Prostate gland (tissue), 2 donors: ENCODE data around the gene RC3H2. TPM values are rescaled to one million over a fixed set of nuclear protein-coding genes. Genes with fewer than 3 reads are reported as not detected.

Experiments used
- DNase-seq: peaks from one replicate; pipeline ENCODE4 v3.0.0-alpha.2; 2019; ENCODE audit warnings: low spot score
- H3K27ac ChIP-seq, 2 donors: fragments of 200-600 bp; sonication (generic); 2 replicates each; pipeline ENCODE4 v1.5.1; 2017 to 2019
- H3K27me3 ChIP-seq: fragments of 200-600 bp; sonication (generic); replicated peaks from 2 replicates; pipeline ENCODE4 v1.5.1; 2019; ENCODE audit not compliant: insufficient read depth
- H3K36me3 ChIP-seq, 2 donors: fragments of 200-600 bp; sonication (generic); 1 replicate in 1 of 2; 2 replicates in 1 of 2; pipeline versions ENCODE4 v1.5.1 to v1.8.1; 2017 to 2019
- H3K4me1 ChIP-seq: fragments of 200-600 bp; sonication (generic); replicated peaks from 2 replicates; pipeline ENCODE4 v1.5.1; 2019
- H3K4me3 ChIP-seq, 2 donors: fragments of 200-600 bp; sonication (generic); 2 replicates each; pipeline ENCODE4 v1.5.1; 2017 to 2019
- H3K9me3 ChIP-seq: fragments of 200-600 bp; sonication (generic); 2 replicates; pipeline ENCODE4 v1.5.1; 2017
- CTCF ChIP-seq, 4 experiments: fragments of 200-600 bp in 2 of 4; fragments of 450-650 bp in 2 of 4; sonication (generic) in 2 of 4; IDR thresholded peaks; 1 replicate in 3 of 4; 2 replicates in 1 of 4; pipeline ENCODE4 v1.5.1; 2016 to 2019; ENCODE audit warnings: antibody characterized with exemption in 4 of 4, mild to moderate bottlenecking in 2 of 4, moderate library complexity in 2 of 4
- POLR2A ChIP-seq: fragments of 450-650 bp; IDR thresholded peaks from one replicate; pipeline ENCODE4 v1.6.1; 2016; ENCODE audit warnings: antibody characterized with exemption, mild to moderate bottlenecking
- POLR2AphosphoS5 ChIP-seq: sonication (generic); formaldehyde crosslinking; IDR thresholded peaks from one replicate; pipeline ENCODE4 v1.6.1; 2017; ENCODE audit warnings: antibody characterized with exemption
- WGBS: methylation state at CpG from one replicate; pipeline ENCODE4 v1.1.5; 2018; 5-methylcytosine and 5-hydroxymethylcytosine counted together
- intact Hi-C: fragments of 100-400 bp; cut with DNase I; formaldehyde crosslinking; loops from one replicate; pipeline ENCODE4 v1.14.2; 2022
- total RNA-seq, 2 donors: library from RNA; depleted of rRNA; stranded (reverse); fragments of >200 nt; gene quantifications; one replicate each; pipeline ENCODE4 v1.1.0, GENCODE V29; 2016

Gene RC3H2
- total RNA-seq = 10 to 100 TPM; 25.8 to 47.9 TPM

GRCh38 chr9:122904823-122905710, at the start of gene RC3H2:
Gene RC3H2, minus strand, starts transcription at chr9:122905359. Its CDS starts 7,850 bp downstream, at chr9:122897509.
- Histone ChIP-seq H3K9me3 (no peaks in the 10 kb centered on the region), H3K4me3 (peak within 1 kb of the TSS; percentile 85 to 98), H3K4me1 (no peaks in the 10 kb centered on the region), H3K27ac (peak within 1 kb of the TSS; percentile 93 to 96), H3K36me3 (no peaks in the 10 kb centered on the region), H3K27me3 (no peaks in the 10 kb centered on the region)
- intact Hi-C loops = loop anchor here (5.0 to 10.0 kb wide), 2 partner anchors 37 to 90 kb away; partner anchors contain the start of gene RABGAP1
- TF ChIP-seq CTCF (IDR thresholded peaks at IDR 0.05) = peak in 2 of 4 experiments; percentile 3 to 18
- peak; percentile 98 for TF ChIP-seq POLR2A
- peak; percentile 98 for TF ChIP-seq POLR2AphosphoS5
- under 1% methylated on average over 77 of the region's 77 CpGs for WGBS
- DNase-seq = peak; percentile 97

GRCh38 chr9:122954253-122954691, 49.1 kb upstream of the RC3H2 start:
- Histone ChIP-seq H3K36me3 (no peaks in the 10 kb centered on the region), H3K27me3 (no peaks in the 10 kb centered on the region), H3K4me1 (no peaks in the 10 kb centered on the region), H3K27ac (no peak overlapping the region), H3K4me3 (no peak overlapping the region), H3K9me3 (no peaks in the 10 kb centered on the region)
- intact Hi-C loops = no loop called here
- no peak for DNase-seq
- no peak for TF ChIP-seq CTCF (IDR thresholded peaks at IDR 0.05)
- peak; percentile 12 for TF ChIP-seq POLR2AphosphoS5

- H3K27me3 ChIP-seq = no peaks in the 10 kb centered on the region
- H3K9me3 ChIP-seq = no peaks in the 10 kb centered on the region
- H3K4me3 ChIP-seq = no peak overlapping the region
- H3K36me3 ChIP-seq = no peaks in the 10 kb centered on the region
- intact Hi-C loops = no loop called here
- H3K4me1 ChIP-seq = peaks cover 10% of the 10 kb centered on the region
- 95% methylated on average over 1 of the region's 1 CpG for WGBS
- DNase-seq = no peak
- TF ChIP-seq CTCF (IDR thresholded peaks at IDR 0.05) (no peak), POLR2A (no peak), POLR2AphosphoS5 (no peak)
- H3K27ac ChIP-seq = no peak overlapping the region
These were observed 45.9 kb upstream of the RC3H2 start for GRCh38 chr9:122951056-122951455.

GRCh38 chr9:122950263-122950662, 45.1 kb upstream of the RC3H2 start:
- DNase-seq = no peak
- H3K9me3 ChIP-seq = no peaks in the 10 kb centered on the region
- H3K4me3 ChIP-seq = no peak overlapping the region
- TF ChIP-seq CTCF (IDR thresholded peaks at IDR 0.05) (no peak), POLR2AphosphoS5 (no peak), POLR2A (no peak)
- 87% methylated on average over 3 of the region's 3 CpGs for WGBS
- no peak overlapping the region for H3K27ac ChIP-seq
- H3K27me3 ChIP-seq = no peaks in the 10 kb centered on the region
- intact Hi-C loops = no loop called here
- H3K4me1 ChIP-seq = peaks cover 12% of the 10 kb centered on the region
- H3K36me3 ChIP-seq = no peaks in the 10 kb centered on the region

GRCh38 chr9:122949696-122950095, 44.5 kb upstream of the RC3H2 start:
- intact Hi-C loops = no loop called here
- 97% methylated on average over 1 of the region's 1 CpG for WGBS
- no peak for DNase-seq
- Histone ChIP-seq H3K27ac (no peak overlapping the region), H3K4me3 (no peak overlapping the region), H3K27me3 (no peaks in the 10 kb centered on the region), H3K9me3 (no peaks in the 10 kb centered on the region), H3K36me3 (no peaks in the 10 kb centered on the region), H3K4me1 (peaks cover 12% of the 10 kb centered on the region)
- TF ChIP-seq POLR2A (no peak), CTCF (IDR thresholded peaks at IDR 0.05) (no peak), POLR2AphosphoS5 (no peak)
